KMS-11 (cell line): ENCODE data around the gene VNN1.

ENCODE experiments used
- H2AFZ ChIP-seq: fragments of 200-600 bp; sonication (generic); 2 replicates; pipeline ENCODE4 v1.6.1; 2016; ENCODE audit warnings: antibody characterized with exemption, mixed run types, low read depth
- H3K27ac ChIP-seq: fragments of 200-600 bp; sonication (generic); 2 replicates; pipeline ENCODE4 v1.6.1; 2016; ENCODE audit warnings: mild to moderate bottlenecking, mixed run types
- H3K27me3 ChIP-seq: fragments of 200-600 bp; sonication (generic); 2 replicates; pipeline ENCODE4 v1.6.1; 2017; ENCODE audit warnings: mild to moderate bottlenecking, low read depth, mixed run types, moderate library complexity; ENCODE audit not compliant: insufficient read depth
- H3K36me3 ChIP-seq: fragments of 200-600 bp; sonication (generic); 2 replicates; pipeline ENCODE4 v1.6.1; 2017; ENCODE audit warnings: mild to moderate bottlenecking, mixed run types; ENCODE audit not compliant: insufficient read depth
- H3K4me1 ChIP-seq: fragments of 200-600 bp; sonication (generic); 2 replicates; pipeline ENCODE4 v1.6.1; 2016; ENCODE audit warnings: mild to moderate bottlenecking, low read depth, mixed run types; ENCODE audit not compliant: poor library complexity, severe bottlenecking
- H3K4me2 ChIP-seq: fragments of 200-600 bp; sonication (generic); 2 replicates; pipeline ENCODE4 v1.7.0; 2016; ENCODE audit warnings: mild to moderate bottlenecking, mixed run types
- H3K4me3 ChIP-seq: fragments of 200-600 bp; sonication (generic); IDR thresholded peaks from 2 replicates; pipeline ENCODE4 v1.6.1; 2017; ENCODE audit warnings: low read depth, low read length, mixed read lengths; ENCODE audit not compliant: insufficient read depth
- H3K79me2 ChIP-seq: fragments of 200-600 bp; sonication (generic); 2 replicates; pipeline ENCODE4 v1.6.1; 2016; ENCODE audit warnings: low read depth, mixed run types; ENCODE audit not compliant: insufficient read depth
- H3K9ac ChIP-seq: fragments of 200-600 bp; sonication (generic); 2 replicates; pipeline ENCODE4 v1.6.1; 2016; ENCODE audit warnings: mild to moderate bottlenecking, mixed run types
- H4K20me1 ChIP-seq: fragments of 200-600 bp; sonication (generic); 2 replicates; pipeline ENCODE4 v1.6.1; 2016; ENCODE audit warnings: mild to moderate bottlenecking, mixed run types; ENCODE audit not compliant: insufficient read depth
- TF ChIP-seq, protein P1 (sequence below): fragments of 200-600 bp; sonication (generic); conservative IDR thresholded peaks from 2 replicates; pipeline ENCODE4 v1.6.1; 2017; ENCODE audit warnings: low read depth, mild to moderate bottlenecking, antibody characterized with exemption, low read length, moderate library complexity, mixed read lengths

Gene VNN1

DNA sequence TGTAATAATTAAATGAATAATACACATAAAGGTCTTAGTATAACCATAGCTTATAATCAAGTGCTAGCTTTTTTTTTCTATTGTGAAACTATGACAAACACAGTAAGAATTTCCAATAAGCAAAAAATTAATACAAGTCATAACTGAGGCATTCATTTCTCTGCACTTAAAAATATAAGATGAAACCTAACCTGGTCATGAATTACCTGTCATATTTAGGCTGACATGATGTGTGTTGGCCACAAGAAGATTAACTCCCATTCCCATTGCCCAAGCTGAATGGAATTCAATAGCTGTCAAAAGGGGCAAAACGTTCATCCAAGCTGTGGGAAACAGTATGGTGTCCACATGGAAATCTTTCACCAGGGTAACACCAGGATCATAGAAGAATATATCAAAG is 38.4 kb upstream of the VNN1 start:
- no peak overlapping the region for H3K4me3 ChIP-seq
- H3K4me1 ChIP-seq = peaks cover 8% of the 10 kb centered on the region
- H3K27me3 ChIP-seq = no peaks in the 10 kb centered on the region
- TF ChIP-seq, protein P1, sequence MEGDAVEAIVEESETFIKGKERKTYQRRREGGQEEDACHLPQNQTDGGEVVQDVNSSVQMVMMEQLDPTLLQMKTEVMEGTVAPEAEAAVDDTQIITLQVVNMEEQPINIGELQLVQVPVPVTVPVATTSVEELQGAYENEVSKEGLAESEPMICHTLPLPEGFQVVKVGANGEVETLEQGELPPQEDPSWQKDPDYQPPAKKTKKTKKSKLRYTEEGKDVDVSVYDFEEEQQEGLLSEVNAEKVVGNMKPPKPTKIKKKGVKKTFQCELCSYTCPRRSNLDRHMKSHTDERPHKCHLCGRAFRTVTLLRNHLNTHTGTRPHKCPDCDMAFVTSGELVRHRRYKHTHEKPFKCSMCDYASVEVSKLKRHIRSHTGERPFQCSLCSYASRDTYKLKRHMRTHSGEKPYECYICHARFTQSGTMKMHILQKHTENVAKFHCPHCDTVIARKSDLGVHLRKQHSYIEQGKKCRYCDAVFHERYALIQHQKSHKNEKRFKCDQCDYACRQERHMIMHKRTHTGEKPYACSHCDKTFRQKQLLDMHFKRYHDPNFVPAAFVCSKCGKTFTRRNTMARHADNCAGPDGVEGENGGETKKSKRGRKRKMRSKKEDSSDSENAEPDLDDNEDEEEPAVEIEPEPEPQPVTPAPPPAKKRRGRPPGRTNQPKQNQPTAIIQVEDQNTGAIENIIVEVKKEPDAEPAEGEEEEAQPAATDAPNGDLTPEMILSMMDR = no peak
- no peak overlapping the region for H3K9ac ChIP-seq
- H3K79me2 ChIP-seq = no peaks in the 10 kb centered on the region
- no peak overlapping the region for H3K27ac ChIP-seq
- H3K36me3 ChIP-seq = no peaks in the 10 kb centered on the region
- no peak overlapping the region for H3K4me2 ChIP-seq
- no peak overlapping the region for H2AFZ ChIP-seq
- no peaks in the 10 kb centered on the region for H4K20me1 ChIP-seq

DNA sequence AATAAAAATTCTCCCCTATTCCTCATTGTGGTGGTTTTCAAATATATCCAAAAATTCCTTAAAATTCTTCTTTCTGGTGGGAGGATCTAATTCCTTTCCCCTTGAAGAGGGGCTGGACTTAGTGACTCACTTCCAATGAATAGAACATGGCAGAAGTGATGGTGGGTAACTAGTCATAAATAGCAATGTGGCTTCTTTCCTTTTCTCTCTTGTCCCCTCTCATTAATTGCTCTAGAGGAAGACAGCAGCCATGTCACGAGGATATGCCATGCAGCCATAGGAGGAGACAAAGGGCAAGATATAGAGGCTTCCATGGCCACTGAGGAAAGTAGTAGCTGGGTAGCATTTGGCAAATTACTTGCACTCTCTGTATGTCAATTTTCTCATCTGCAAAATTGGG is 38.0 kb upstream of the VNN1 start:
- Histone ChIP-seq H3K9ac (no peak overlapping the region), H3K27ac (no peak overlapping the region), H3K27me3 (no peaks in the 10 kb centered on the region), H3K36me3 (no peaks in the 10 kb centered on the region), H3K79me2 (no peaks in the 10 kb centered on the region), H4K20me1 (no peaks in the 10 kb centered on the region), H2AFZ (no peak overlapping the region), H3K4me2 (no peak overlapping the region), H3K4me1 (peaks cover 8% of the 10 kb centered on the region), H3K4me3 (no peak overlapping the region)
- TF ChIP-seq, protein P1 = no peak

DNA sequence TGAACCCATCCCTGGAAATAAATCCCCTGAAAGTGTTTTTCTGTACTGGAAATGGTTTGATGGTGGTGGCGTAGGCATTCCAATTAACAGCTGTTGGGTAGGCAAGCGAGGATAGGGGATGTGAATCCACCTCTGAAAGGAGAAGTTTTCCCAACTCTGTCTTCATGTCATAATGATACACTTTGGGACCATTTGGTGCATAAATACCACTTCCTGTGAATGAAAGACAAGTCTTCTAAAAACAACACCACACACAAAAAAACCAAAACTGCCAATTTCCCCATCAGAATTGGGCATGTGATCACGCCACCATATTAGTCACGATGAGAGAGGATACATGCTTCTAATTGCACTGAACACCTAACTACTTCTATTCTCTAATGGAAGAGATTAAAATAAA is 37.5 kb upstream of the VNN1 start:
- H2AFZ ChIP-seq = no peak overlapping the region

DNA sequence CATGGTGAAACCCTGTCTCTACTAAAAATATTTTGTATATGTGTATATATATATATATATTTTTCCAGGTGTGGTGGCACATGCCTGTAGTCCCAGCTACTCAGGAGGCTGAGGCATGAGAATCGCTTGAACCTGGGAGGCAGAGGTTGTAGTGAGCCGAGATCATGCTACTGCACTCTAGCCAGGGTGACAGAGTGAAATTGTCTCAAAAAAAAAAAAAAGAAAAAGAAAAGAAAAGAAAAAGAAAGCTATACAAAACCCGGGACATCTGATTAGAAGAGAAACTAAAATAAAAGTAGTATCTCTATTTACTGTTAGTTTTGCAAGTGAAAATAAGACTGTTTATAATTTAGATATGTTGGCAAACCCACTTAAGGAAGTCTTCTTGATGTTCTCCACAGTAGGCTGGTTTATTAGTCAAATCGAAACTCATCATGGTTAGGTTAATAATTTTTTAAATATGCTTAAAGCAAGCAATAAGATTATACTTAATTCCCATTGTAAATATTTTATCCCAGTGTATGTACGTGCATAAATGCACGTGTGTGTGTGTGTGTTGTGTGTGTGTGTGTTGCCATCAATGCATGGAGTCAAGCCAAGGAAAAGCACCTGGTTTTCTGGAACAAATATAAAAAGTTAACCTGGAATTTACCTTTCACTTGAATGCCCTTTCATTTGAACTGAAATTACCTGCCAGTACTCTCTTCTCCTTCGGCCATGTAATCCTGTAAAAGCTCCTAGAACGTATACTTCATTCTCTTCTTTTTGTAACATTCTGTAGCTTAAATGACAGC is 36.8 kb upstream of the VNN1 start:
- Histone ChIP-seq H3K36me3 (no peaks in the 10 kb centered on the region), H3K9ac (no peak overlapping the region), H2AFZ (no peak overlapping the region), H3K4me3 (no peak overlapping the region), H4K20me1 (no peaks in the 10 kb centered on the region), H3K4me2 (no peak overlapping the region), H3K4me1 (peaks cover 8% of the 10 kb centered on the region), H3K27me3 (no peaks in the 10 kb centered on the region), H3K79me2 (no peaks in the 10 kb centered on the region), H3K27ac (no peak overlapping the region)
- TF ChIP-seq, protein P1 = no peak

More for the DNA sequence above, 37.5 kb upstream of the VNN1 start:
- H3K4me1 ChIP-seq = peaks cover 8% of the 10 kb centered on the region
- no peaks in the 10 kb centered on the region for H3K27me3 ChIP-seq
- no peak overlapping the region for H3K27ac ChIP-seq
- H3K36me3 ChIP-seq = no peaks in the 10 kb centered on the region
- H3K79me2 ChIP-seq = no peaks in the 10 kb centered on the region
- H3K9ac ChIP-seq = no peak overlapping the region
- TF ChIP-seq, protein P1 = no peak
- H3K4me3 ChIP-seq = no peak overlapping the region
- no peak overlapping the region for H3K4me2 ChIP-seq
- H4K20me1 ChIP-seq = no peaks in the 10 kb centered on the region
